Activated CD4-positive, alpha-beta T cell treated with anti-CD3 and anti-CD28 coated beads, Interleukin-2, amount 50 U/mL, for 1 hour (primary cell): ENCODE data around the gene TCERG1L.
"Not testable (repeated sequence)": the region's sequence is repeated elsewhere in the genome, so short reads cannot be mapped to it uniquely, and the experiment has no call there.

ENCODE experiments used
- DNase-seq: peaks from one replicate; pipeline ENCODE4 v3.0.0-alpha.2; 2020

Gene TCERG1L

DNA sequence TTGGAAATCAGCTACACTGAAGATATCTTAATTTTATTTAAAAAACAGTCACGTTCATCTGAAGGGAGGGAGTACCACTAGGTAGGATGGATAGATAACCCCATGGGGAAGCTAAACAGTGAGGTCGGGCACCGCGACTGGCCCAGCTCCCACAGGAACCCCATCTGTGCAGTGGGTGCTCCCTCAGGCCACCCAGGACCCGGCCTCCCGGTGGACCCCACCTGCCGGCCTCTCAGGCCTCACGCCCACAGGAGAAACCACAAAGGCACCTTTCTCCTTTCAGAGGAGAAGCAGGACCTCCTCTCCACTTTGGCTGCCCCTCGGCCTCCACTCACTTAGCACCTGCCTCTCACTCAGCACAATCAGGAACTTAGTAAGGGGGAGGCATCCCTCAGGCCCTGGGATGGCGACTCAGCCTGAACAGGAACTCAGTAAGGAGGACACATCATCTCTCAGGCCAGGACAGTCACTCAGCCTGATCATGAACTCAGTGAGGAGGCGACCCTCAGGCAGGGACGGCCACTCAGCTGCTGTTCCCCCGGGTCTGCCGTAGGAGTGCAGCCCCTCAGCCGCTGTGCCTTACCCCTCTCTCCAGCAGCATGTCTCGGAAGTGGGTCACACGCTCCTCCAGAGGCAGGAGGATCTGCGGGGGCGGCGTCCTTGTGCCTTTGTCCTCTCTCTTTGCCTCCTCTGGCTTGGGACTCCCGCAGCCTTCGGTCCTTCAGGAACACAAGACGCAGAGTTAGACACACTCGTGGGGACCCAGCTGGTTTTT, 195.1 kb downstream of the TCERG1L start:
- no peak for DNase-seq

DNA sequence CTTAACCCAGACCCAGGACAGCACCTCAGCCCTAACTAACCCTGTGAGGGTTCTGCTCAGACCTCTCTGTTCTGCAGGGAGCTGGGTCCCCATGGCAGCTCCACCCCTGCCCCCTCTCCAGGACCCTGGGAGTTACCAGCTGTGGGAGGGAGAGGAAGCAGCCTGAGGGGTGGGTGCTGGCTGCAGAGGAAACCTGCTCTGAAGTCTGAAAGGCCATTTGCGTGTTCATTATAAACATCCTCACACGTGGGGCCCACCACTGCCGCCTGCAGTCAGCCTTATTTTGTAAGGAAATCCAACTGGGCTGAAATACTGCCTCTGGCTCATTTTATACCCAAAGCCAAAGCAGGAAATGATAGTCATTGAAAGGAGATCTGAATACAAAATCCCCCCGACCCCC, 195.7 kb downstream of the TCERG1L start:
- no peak for DNase-seq

DNA sequence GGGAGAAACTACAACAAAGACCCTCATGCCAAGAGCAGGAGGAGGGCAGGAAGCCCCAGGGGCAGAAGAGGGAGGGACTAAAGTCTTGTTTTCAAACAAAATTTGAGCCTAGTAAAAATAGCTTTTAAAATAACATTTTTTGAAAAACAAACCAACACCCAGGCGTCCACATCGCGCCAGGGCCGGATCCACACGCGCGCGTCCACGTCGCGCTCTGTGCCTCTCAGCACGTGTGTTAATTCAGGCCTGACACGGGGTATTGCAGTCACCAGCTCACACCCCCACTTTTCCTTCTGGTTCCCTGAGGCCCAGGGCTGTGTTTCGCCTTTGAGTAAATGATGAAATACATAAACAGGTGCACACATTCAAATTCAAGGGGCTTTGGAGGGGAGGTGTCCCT, 196.2 kb downstream of the TCERG1L start:
- DNase-seq = no peak

- DNase-seq = no peak
Observed at GRCh38 chr10:131114846-131115245, 196.7 kb downstream of the TCERG1L start.

DNA sequence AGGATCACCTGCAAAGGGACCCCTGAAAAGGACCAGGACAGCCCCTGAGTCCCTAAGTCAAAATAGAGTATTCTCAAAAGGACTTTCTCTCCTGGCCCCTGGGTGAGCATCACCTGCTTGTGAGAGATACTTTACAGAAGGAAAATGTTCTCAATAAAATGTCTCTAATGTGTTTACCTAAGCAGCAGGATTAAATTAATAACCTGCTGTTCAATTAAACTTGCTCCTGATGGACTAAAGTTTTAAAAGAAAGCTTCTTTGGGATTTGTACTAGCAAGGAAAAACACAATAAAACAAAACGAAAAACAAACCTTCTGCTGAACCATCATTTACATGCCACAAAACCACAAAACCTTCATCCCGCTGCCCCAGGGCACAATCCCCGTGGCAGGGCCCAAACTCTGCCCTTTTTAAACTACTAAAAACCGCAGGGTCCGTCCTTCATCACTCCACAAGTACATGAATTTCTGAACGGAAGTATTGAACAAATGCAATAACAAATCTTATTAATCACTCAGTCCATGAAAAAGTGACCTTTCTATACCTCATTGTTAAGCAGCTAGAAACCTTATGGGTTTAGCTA, 197.7 kb downstream of the TCERG1L start:
- no peak for DNase-seq

GRCh38 chr10:131113165-131113564, 198.4 kb downstream of the TCERG1L start:
- no peak for DNase-seq

- DNase-seq = no peak
Observed at GRCh38 chr10:131112691-131113090, 198.8 kb downstream of the TCERG1L start.

DNA sequence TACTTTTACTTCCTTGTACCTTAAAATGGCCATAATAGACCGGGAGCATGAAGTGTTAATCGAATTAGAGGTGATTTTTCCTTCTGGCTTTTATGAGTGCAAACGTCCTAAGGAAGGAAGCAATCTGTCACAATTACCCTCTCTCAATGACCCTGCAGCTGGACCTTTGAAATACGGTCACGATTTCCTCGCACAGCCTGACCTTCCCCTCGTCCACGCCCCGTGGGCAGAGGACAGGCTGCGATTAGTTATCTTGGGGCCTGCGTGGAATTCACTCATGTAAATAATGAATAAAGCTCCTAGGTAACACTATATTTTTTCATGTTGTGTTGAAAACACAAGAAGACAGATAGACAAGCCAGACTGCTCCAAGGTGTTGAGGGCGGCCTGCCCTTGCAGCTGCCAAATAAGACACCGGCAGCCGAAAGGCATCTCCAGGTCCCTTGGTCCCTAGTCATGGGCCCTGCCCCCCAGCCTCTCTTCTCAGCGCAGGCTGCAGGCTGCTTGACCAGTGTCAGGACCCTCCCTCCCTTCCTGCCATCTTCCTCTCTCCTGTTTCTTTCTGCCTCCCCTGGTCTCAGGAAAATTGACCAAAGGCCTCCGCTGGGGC, 199.9 kb downstream of the TCERG1L start:
- DNase-seq = no peak

DNA sequence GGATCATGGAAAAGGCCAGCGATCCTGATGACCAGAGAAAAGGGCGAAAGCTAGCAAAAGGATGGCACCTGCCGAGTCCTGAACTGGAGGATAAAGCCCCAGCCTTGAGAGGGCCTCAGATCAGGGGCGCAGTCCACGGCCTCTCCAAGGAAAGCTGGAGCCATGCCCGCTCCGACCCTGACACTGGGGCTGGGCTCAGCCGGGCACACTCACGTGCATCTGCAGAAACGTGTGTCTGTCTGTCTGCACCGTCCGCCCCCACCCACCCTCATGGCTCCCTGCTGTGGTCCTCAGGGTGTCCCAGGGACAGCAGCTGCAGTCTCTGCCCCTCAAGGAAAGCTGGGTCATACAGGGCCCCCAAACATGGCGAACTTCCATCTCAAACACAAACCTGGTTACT, 200.5 kb downstream of the TCERG1L start:
- no peak for DNase-seq

DNA sequence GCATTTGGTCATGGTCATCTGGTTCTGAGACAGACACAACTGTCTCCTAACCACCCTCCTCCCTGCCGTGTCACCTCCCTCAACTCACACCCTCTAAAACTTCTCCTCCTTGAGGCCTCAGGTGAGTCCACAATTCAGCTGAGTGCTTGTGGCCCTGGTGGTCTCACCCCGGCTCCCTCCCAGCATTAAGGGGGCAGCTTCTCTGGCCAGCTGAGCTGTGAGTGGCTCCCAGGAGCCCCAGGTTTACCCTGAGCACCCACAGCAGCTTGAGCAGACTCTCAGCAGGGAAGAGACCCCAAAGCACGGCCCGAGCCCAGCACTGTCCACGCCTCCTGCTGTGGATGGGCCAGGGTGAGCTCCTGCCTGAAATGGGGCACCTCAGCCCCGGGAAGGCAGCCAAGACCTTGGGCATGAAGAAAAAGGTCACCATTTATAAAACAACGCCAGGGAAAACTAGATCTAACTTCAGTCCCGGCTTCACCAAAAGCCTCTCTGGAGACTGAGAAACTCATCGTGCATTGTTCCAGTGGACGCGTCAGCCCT, 201.2 kb downstream of the TCERG1L start:
- DNase-seq = no peak

GRCh38 chr10:131109726-131110125, 201.8 kb downstream of the TCERG1L start:
- DNase-seq = no peak

- no peak for DNase-seq
Observed at GRCh38 chr10:131109291-131109690, 202.2 kb downstream of the TCERG1L start.

DNA sequence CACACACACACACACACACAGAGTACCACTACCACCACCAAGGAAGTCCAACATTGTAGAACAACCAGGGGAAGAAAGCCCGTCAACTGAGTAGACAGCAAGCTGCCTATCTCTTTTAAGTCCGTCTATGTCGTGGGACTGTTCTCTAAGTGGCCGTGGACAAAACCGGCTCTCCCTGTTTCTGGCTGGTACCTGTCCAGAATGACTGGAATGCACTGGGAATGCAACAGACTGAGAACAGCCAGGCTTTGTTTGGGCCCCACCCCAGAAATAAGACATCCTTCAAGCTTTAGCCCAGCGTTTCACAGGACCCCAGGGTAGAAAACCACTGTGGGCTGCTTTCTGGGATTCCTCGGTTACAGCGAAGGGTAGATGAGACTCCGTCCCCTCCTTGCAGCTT, 203.6 kb downstream of the TCERG1L start:
- DNase-seq = no peak

DNA sequence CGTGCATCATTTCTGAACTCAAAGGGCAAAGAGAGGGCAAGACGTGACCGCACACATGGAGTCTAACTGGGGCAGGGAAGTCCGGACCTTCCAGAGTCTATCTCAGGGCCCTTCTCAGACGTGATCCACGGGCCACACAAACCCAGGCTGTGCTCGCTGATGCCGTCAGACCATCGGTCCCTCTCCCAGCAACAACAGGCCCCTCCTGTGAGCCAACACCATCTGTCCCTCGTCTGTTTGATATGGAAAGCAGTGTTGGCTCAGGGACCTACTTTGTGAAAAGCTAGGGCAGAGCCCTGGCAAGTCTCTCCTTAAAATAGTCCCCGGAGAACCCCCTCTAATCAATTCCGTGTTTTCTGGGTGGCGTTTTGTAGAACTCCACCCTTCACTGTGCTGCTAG, 208.8 kb downstream of the TCERG1L start:
- no peak for DNase-seq

- DNase-seq = no peak
Observed at GRCh38 chr10:131102147-131102546, 209.4 kb downstream of the TCERG1L start.

- not testable (repeated sequence) for DNase-seq
Observed at GRCh38 chr10:131100418-131101410, 210.8 kb downstream of the TCERG1L start.

DNA sequence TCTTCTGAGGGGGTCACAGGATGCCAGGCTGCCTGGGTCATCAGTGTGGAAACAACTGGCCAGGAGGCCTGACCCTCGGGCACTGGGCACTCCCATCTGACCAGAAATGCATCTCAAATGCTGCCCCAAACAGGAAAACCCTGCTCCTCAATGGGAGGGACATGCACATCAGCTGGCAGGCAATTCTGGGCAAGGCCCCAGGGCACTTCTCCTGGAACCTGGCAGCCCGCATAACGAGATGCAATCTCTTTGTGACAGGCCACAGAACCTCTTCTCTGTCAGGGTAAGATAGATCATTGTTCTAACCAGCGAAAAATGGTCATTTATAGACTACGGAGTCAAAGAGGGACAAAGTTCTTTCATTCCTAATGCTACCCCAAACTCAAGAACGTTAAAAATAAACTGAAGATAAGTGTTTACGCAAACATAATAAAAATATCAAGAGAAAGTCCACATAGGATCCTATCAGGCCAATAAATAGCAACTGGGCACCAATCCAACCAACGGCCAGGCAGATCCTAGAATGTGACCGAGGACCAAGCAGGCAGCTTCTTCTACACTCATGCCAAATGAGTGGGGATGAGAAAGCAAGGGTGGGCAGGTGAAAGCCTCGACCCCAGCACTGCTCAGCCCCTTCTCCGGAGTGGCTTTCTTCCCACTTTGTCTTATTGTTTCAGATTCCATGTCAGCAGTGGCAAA, 212.3 kb downstream of the TCERG1L start:
- no peak for DNase-seq

DNA sequence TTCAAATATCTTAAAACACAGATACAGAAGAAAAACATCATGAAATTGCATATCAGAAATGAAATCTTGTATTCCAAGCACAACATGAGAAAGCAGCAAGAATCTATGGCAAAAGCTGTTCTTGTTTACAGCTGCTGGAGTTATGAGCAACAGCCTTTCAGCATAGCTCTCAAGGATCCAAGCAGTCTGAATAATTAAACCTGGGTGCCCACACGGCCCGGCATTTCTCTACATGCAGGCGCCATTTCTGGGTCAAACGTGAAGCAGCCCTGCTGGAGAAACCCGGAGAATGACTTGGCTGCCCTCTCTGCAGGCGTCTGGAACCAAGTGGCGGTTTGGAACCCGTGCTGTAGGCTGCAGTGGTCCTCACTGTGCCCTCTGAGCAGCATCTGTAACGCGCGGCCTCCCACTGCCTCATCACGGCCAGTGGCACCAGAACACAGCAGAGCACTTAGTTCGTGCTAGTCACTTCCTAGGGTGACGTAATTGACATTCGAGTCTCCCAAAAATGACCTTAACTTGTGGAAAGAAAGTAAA, 213.0 kb downstream of the TCERG1L start:
- no peak for DNase-seq

DNA sequence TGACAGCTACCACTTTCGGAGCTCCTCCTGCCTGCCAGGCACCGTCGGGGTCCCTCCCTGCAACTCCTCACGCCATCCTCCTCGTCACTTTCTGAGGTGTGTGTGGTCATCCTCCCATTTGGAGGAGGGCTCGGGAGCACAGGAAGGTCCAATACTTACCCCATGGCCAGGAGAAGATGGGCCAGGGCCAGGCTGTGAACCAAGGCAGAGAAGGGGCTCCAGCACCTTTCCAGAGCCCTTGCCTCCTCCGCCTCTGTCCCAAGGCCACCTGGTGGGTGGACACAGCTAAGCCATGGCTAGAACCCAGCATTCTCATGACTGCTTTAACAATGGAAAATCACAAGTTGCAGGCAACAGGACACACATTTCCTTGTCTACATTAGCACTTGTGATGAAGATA, 215.5 kb downstream of the TCERG1L start:
- DNase-seq = no peak

- DNase-seq = no peak
Observed at GRCh38 chr10:131095313-131095580, 216.3 kb downstream of the TCERG1L start.

- DNase-seq = no peak
Observed at GRCh38 chr10:131094527-131095312, 216.8 kb downstream of the TCERG1L start.
